Spleen (tissue), 7 donors: ENCODE data around the gene TNK2.

Source experiments
- POLR2A ChIP-seq, 3 donors: fragments of 450-650 bp; IDR thresholded peaks; one replicate each; pipeline ENCODE4 v1.5.1; 2017; ENCODE audit warnings: antibody characterized with exemption in 3 of 3, mild to moderate bottlenecking in 1 of 3
- TF ChIP-seq, protein P1 (sequence below), 11 experiments: fragments of 200-600 bp in 7 of 11; fragments of 450-650 bp in 4 of 11; sonication (generic) in 4 of 11; IDR thresholded peaks in 8 of 11; conservative IDR thresholded peaks in 3 of 11; 1 replicate in 7 of 11; 2 replicates in 4 of 11; pipeline versions ENCODE4 v1.4.0 to v1.8.0; 2016 to 2021; ENCODE audit warnings: antibody characterized with exemption in 11 of 11, inconsistent platforms in 4 of 11, mild to moderate bottlenecking in 1 of 11
- donor health status: DM: no; HTN: no; CAD: no; lungs with moderate emphysema.
- donor health status: DM: no; HTN: no; CAD: no.
- donor health status: DM: no; HTN: no; CAD: no.

DNA sequence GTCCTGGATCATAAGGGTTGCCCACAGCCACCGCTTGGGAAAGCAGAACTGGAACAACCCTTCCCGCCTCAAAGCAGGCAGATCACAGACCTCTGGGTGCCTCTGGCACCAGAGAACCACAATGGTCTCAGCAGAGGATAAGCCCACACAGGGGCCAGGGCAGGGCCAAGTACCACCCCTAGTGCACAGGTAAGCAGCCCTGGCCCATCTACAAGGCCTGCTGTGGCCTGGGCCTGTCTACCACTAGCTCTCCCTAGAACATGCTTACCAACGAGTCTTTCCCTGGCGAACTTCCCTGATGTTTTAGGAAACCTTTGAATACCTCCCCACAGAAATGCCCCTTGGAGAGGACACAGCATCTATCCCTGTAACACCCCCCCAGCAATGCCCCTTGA is 28.3 kb downstream of the TNK2 start:
- TF ChIP-seq, protein P1, sequence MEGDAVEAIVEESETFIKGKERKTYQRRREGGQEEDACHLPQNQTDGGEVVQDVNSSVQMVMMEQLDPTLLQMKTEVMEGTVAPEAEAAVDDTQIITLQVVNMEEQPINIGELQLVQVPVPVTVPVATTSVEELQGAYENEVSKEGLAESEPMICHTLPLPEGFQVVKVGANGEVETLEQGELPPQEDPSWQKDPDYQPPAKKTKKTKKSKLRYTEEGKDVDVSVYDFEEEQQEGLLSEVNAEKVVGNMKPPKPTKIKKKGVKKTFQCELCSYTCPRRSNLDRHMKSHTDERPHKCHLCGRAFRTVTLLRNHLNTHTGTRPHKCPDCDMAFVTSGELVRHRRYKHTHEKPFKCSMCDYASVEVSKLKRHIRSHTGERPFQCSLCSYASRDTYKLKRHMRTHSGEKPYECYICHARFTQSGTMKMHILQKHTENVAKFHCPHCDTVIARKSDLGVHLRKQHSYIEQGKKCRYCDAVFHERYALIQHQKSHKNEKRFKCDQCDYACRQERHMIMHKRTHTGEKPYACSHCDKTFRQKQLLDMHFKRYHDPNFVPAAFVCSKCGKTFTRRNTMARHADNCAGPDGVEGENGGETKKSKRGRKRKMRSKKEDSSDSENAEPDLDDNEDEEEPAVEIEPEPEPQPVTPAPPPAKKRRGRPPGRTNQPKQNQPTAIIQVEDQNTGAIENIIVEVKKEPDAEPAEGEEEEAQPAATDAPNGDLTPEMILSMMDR (IDR thresholded peaks at IDR 0.05 in 8 of 11, conservative IDR thresholded peaks at IDR 0.05 in 3 of 11), result no peak
- no peak for TF ChIP-seq POLR2A (IDR thresholded peaks at IDR 0.05)
